Measurements from ENCODE around the gene ZNF45.

GRCh38 chr19:43939557-43940260, 4.6 kb upstream of the ZNF45 start:
- TF ChIP-seq CTCF (IDR thresholded peaks at IDR 0.05) (no peak), POLR2A (IDR thresholded peaks at IDR 0.05) (no peak)
